Cardiac muscle cell (in vitro differentiated cells and primary cell): ENCODE results near the gene TMEM203. TPM values are rescaled to one million over a fixed set of nuclear protein-coding genes. Genes with fewer than 3 reads are reported as not detected.

ENCODE experiments used
- DNase-seq, 2 donors: peaks; one replicate each; pipeline versions ENCODE4 v3.0.0 to v3.0.0-alpha.2; 2010 to 2017; ENCODE audit warnings: low read depth in 1 of 2, low spot score in 1 of 2
- H3K27ac ChIP-seq: fragments of 200-600 bp; sonication (generic); 2 replicates; pipeline ENCODE4 v1.5.1; 2016
- H3K27me3 ChIP-seq: fragments of 200-600 bp; sonication (generic); 2 replicates; pipeline ENCODE4 v1.6.0; 2016; ENCODE audit warnings: control low read depth
- H3K36me3 ChIP-seq: fragments of 200-600 bp; sonication (generic); 2 replicates; pipeline ENCODE4 v1.5.1; 2016; ENCODE audit warnings: control low read depth
- H3K4me1 ChIP-seq: fragments of 200-600 bp; sonication (generic); 2 replicates; pipeline ENCODE4 v1.8.1; 2017; ENCODE audit warnings: low read depth, mild to moderate bottlenecking, mixed run types
- H3K4me3 ChIP-seq: fragments of 200-600 bp; sonication (generic); 2 replicates; pipeline ENCODE4 v1.5.1; 2016; ENCODE audit warnings: mild to moderate bottlenecking
- H3K9me3 ChIP-seq: fragments of 200-600 bp; sonication (generic); 2 replicates; pipeline ENCODE4 v1.5.1; 2017; ENCODE audit warnings: low read depth, mild to moderate bottlenecking, control low read depth
- CTCF ChIP-seq: IDR thresholded peaks from 2 replicates; pipeline ENCODE4 v1.5.1; 2012; ENCODE audit warnings: low read depth, mild to moderate bottlenecking, low read length
- polyA plus RNA-seq: library from polyadenylated mRNA; unstranded; fragments of >200 nt; fragmentation: Nextera tagmentation; extraction: Ambion mirVana; gene quantifications from 2 replicates; pipeline ENCODE4 v1.2.1, GENCODE V29; 2016
- total RNA-seq: library from RNA; depleted of rRNA; stranded (reverse); fragments of >200 nt; gene quantifications from 2 replicates; pipeline ENCODE4 v1.2.3, GENCODE V29; 2016

The TMEM203 gene
- total and polyA plus RNA-seq, 2 experiments from 2014 or later: 44.7 to 86.6 TPM

DNA sequence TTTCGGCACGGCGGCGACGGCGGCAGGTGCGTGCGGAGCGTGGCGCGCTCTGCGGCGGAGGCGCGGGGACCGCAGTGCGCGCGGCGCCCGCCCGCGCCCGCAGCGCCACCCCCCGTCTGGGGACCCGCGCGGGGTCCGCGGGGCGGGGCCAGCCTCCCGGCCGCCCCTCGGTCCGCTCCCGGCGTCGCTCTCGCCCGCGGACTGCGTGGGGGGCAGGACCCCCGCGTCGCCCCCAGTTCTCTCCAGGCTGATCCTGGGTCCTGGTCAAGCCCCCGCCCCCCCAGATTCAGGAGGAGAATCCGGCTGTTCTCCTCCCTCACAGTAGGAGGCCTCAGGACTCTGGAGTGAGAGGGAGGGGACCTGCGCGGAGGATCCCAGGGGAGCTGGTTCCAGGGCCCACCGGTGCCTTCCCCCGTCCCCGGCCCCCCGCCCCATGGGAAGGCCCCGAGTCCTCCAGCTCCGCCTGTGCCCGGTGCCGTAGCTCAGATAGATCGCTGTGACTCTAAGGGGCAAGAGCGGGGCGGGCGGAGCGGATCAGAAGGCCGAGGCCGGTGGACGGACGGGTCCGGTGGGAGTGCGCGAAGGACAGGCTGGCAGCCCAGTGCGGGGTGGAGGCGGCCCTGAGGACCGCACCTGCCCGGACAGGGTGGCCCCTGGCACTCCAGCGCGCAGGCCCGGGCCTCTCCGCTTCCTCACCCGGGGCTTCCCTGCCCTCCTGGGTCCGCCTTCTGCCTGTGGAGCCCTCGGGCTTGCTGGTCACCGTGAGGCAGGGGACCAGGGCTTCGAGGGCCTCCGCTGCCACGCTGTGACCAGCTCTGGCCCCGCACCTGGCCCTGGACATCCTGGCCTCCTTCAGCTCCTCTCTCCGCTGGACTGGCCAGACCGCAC is 17.0 kb upstream of the TMEM203 start, which contains the start of gene RNF208:
TSS of gene RNF208 (minus strand) at position 51 of the 888 bp plus-strand sequence. CDS start 1,028 bp downstream, outside the sequence.
- H3K27ac ChIP-seq: peak within 1 kb of the TSS; percentile 81
- peak in 1 of 2 donors; percentile 57 for DNase-seq
- H3K4me1 ChIP-seq: peaks cover 29% of the 10 kb centered on the region
- peak within 1 kb of the TSS; percentile 59 for H3K4me3 ChIP-seq
- H3K9me3 ChIP-seq: no peaks in the 10 kb centered on the region
- H3K27me3 ChIP-seq: no peaks in the 10 kb centered on the region
- TF ChIP-seq CTCF: no peak
- H3K36me3 ChIP-seq: no peaks in the 10 kb centered on the region

DNA sequence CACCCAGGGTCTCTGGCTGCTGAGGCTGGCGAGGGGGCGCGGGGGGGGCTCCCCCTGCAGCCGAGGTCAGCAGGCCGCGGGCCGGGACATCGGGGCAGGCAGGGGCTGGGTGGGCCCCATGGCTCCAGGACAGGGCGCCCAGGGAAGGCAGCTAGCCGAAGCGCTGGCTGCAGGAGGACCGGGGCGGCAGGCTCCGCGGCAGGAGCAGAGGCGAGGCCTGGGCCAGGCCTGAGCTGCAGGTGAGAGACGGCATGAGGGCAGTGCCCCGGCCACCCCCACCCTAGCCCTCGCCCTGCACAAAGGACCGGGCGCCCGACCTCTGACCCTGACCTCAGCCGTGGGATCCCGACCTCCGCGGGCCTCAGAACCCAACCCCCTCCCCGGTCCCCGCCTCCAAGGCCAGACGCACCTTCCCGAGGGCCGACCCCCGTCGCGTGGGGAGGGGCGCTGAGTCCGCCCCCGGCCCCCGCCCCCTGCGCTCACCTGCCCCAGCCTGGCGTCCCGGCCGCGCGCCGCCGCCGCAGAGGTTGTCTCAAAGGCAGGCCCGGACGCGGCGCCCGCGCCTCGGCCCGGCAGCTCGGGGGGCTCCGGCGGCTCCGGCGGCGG is 16.2 kb upstream of the TMEM203 start:
- Histone ChIP-seq H3K9me3 (no peaks in the 10 kb centered on the region), H3K27me3 (no peaks in the 10 kb centered on the region), H3K27ac (peak overlapping the region; percentile 80), H3K36me3 (no peaks in the 10 kb centered on the region), H3K4me3 (peak overlapping the region; percentile 59), H3K4me1 (peaks cover 31% of the 10 kb centered on the region)
- peak in 1 of 2 donors; percentile 57 for DNase-seq
- TF ChIP-seq CTCF: no peak

DNA sequence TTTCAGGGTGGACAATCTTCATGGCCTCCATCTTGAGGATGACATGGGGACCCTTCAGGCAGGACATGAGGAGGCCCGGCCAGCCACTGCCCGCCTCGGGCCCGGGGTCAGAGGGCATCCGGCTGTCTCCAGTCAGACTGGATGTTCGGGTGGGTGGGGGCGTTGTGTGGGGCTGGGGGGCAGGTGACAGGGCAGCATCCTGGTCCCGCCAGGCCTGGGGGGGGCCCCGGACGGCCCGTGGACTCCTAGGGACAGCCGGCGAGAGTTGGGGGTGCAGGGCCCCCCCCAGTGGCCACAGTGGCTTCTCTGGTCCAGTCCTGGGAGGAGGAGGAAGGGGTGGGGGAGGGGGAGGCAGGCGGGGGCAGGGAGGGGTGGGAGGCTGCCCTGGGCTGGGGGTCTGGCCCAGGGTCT is 15.7 kb upstream of the TMEM203 start:
- TF ChIP-seq CTCF: no peak
- no peak for DNase-seq
- peaks cover 31% of the 10 kb centered on the region for H3K4me1 ChIP-seq
- H3K27me3 ChIP-seq: no peaks in the 10 kb centered on the region
- H3K27ac ChIP-seq: peak overlapping the region; percentile 80
- no peaks in the 10 kb centered on the region for H3K9me3 ChIP-seq
- H3K36me3 ChIP-seq: no peaks in the 10 kb centered on the region
- peak overlapping the region; percentile 59 for H3K4me3 ChIP-seq

DNA sequence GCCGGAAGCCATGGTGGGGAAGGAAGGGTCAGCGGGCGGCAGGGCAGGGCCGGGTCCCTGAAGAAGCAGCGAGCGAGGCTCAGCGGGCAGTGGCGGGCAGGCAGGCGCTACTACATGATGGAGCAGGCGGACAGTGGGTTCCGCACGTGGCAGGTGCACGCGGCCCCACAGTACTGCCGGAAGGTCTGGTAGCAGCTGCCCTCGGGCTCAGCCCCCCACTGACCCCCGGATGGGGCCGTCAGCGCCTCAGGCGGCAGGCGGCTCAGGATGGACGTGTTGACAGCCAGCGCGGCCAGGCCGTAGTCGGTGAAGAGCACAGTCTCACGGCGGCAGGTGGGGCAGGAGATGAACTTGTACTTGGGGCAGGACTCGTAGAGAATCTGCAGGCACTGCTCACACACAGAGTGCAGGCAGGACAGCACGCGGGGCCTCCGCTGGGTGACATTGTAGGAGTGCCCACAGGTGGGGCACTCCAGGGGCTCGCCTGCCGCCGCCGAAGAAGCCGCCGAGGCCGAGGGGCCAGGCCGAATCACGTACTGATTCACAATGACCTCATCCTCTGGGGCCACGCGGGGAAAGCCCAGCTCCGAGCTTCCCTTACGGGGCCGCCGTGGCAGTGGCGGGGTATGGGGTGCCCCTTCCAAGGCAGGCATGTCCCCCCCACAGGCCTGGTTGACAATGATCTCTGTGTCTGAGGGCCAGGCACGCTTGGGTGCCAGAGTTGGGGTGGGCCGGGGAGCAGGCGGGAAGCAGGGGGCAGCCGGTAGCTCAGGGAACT is 15.1 kb upstream of the TMEM203 start:
- H3K27me3 ChIP-seq: no peaks in the 10 kb centered on the region
- H3K4me3 ChIP-seq: no peak overlapping the region
- H3K4me1 ChIP-seq: peaks cover 31% of the 10 kb centered on the region
- no peak for DNase-seq
- no peaks in the 10 kb centered on the region for H3K9me3 ChIP-seq
- H3K27ac ChIP-seq: peak overlapping the region; percentile 80
- no peaks in the 10 kb centered on the region for H3K36me3 ChIP-seq
- TF ChIP-seq CTCF: no peak

DNA sequence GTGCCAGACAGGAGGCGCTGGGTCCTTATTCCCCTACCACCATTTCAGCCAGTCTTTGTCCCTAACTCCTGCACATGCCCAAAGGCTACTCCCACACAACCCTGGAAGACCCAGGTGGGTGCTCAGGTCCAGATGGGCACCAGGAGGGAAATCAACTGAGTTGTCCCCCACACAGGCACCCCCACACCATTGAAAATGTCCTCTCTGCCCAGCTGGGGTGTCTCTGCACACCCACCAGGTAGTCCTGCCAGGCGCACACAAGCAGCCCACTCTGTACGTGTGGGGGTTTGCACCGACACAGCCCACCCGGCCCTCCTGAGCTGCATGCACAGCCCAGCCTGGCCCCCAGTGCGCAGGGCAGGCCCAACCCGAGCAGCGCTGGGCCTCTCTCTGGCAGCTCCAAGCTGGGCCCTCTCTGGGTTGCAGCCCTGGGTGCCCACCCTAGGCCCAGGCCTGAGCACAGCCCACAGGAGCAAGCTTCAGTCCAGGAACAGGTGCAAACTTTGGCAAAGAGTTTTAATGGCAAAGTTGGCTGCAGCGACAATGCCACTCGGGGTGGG is 14.4 kb upstream of the TMEM203 start:
- peak overlapping the region; percentile 80 for H3K27ac ChIP-seq
- H3K4me3 ChIP-seq: no peak overlapping the region
- no peaks in the 10 kb centered on the region for H3K27me3 ChIP-seq
- H3K9me3 ChIP-seq: no peaks in the 10 kb centered on the region
- H3K36me3 ChIP-seq: no peaks in the 10 kb centered on the region
- peaks cover 31% of the 10 kb centered on the region for H3K4me1 ChIP-seq
- DNase-seq: no peak
- TF ChIP-seq CTCF: no peak
